ENCODE data around the gene ARHGAP31.
"Not testable (repeated sequence)": the region's sequence is repeated elsewhere in the genome, so short reads cannot be mapped to it uniquely, and the experiment has no call there.

- not testable (repeated sequence) for TF ChIP-seq CTCF, POLR2A (IDR thresholded peaks at IDR 0.05)
These were observed 43.2 kb downstream of the ARHGAP31 start for GRCh38 chr3:119337407-119337806.

Measured in stomach (tissue), 4 donors.